Ishikawa (cell line): ENCODE results near the gene MAML2.

ENCODE experiments used
- CEBPB ChIP-seq: IDR thresholded peaks from 2 replicates; pipeline ENCODE4 v1.6.1; 2012
- CREB1 ChIP-seq: IDR thresholded peaks from 2 replicates; pipeline ENCODE4 v1.6.1; 2012; ENCODE audit warnings: low read depth
- EP300 ChIP-seq: IDR thresholded peaks from 2 replicates; pipeline ENCODE4 v1.6.1; 2012; ENCODE audit warnings: borderline replicate concordance
- FOXM1 ChIP-seq: IDR thresholded peaks from 2 replicates; pipeline ENCODE4 v1.6.1; 2012; ENCODE audit warnings: low read depth, borderline replicate concordance
- NFIC ChIP-seq: IDR thresholded peaks from 2 replicates; pipeline ENCODE4 v1.6.1; 2012
- RAD21 ChIP-seq: IDR thresholded peaks from 2 replicates; pipeline ENCODE4 v1.6.1; 2012; ENCODE audit warnings: low read depth
- REST ChIP-seq: IDR thresholded peaks from 2 replicates; pipeline ENCODE4 v1.6.1; 2012; ENCODE audit warnings: low read depth, mild to moderate bottlenecking
- TAF1 ChIP-seq: IDR thresholded peaks from 2 replicates; pipeline ENCODE4 v1.6.1; 2012; ENCODE audit warnings: low read depth, mild to moderate bottlenecking
- TCF12 ChIP-seq: IDR thresholded peaks from 2 replicates; pipeline ENCODE4 v1.6.1; 2012; ENCODE audit warnings: low read depth
- TEAD4 ChIP-seq: IDR thresholded peaks from 2 replicates; pipeline ENCODE4 v1.6.1; 2012
- YY1 ChIP-seq: IDR thresholded peaks from 2 replicates; pipeline ENCODE4 v1.6.1; 2012; ENCODE audit warnings: low read depth
- TF ChIP-seq, protein P1 (sequence below): IDR thresholded peaks from 2 replicates; pipeline ENCODE4 v1.6.1; 2012

DNA sequence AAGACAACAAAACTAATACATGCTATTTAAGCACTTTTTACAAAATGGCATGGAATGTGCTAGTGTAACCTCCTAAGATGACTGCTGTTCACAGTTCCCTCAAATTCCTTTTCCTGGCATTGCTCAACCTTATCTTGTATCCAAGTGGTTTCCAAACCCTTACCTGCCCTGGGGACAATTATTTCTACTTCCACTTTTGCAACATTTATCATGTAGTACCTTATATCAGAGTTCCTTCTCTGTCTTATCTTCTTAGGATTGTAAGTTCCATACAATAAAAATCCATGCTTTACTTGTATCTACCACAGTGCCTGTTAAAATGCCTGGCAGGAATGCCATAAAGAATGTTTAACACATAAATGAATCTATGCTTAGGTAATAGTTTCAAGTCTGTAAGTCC lies 309.9 kb downstream of the MAML2 start:
- TF ChIP-seq CREB1 (no peak), REST (no peak), YY1 (no peak), FOXM1 (no peak), TEAD4 (no peak), TCF12 (no peak), CEBPB (no peak), NFIC (no peak), TAF1 (no peak), EP300 (no peak), RAD21 (no peak)
- TF ChIP-seq, protein P1, sequence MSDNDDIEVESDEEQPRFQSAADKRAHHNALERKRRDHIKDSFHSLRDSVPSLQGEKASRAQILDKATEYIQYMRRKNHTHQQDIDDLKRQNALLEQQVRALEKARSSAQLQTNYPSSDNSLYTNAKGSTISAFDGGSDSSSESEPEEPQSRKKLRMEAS: no peak
